Activated B cell treated with CpG ODN at 0.5 μM for 24 hours (primary cell): Measurements from ENCODE around the gene WARS2. TPM values are rescaled to one million over a fixed set of nuclear protein-coding genes. Genes with fewer than 3 reads are reported as not detected.

Experiments
- ATAC-seq: fragments of 200-7000 bp; cut with Tn5 transposase; one replicate; pipeline ENCODE4 v1.10.0; 2021; ENCODE audit warnings: low read depth, mild to moderate bottlenecking, moderate library complexity
- CTCF ChIA-PET: fragments of 350-600 bp; sonication (Branson Sonifier 250); formaldehyde crosslinking; loops from one replicate; lab custom pipeline; 2021; ENCODE audit warnings: antibody characterized with exemption; lab: Charles Lee
- POLR2A ChIA-PET: fragments of 350-600 bp; sonication (Branson Sonifier 250); formaldehyde crosslinking; loops from one replicate; lab custom pipeline; 2021; ENCODE audit warnings: antibody characterized with exemption; lab: Charles Lee
- DNase-seq: peaks from one replicate; pipeline ENCODE4 v3.0.0; 2022
- H3K27ac Mint-ChIP-seq: one replicate; pipeline ENCODE4 v1.8.0; 2020; ENCODE audit warnings: mixed read lengths
- H3K27me3 Mint-ChIP-seq: one replicate; pipeline ENCODE4 v1.8.0; 2021; ENCODE audit warnings: mixed read lengths
- H3K36me3 Mint-ChIP-seq: one replicate; pipeline ENCODE4 v1.8.0; 2021; ENCODE audit warnings: low read depth, mixed read lengths
- H3K4me1 Mint-ChIP-seq: one replicate; pipeline ENCODE4 v1.8.0; 2021; ENCODE audit warnings: mixed read lengths
- H3K4me3 Mint-ChIP-seq: one replicate; pipeline ENCODE4 v1.8.0; 2020; ENCODE audit warnings: mild to moderate bottlenecking, mixed read lengths
- H3K9me3 Mint-ChIP-seq: one replicate; pipeline ENCODE4 v1.8.0; 2020; ENCODE audit warnings: mixed read lengths
- intact Hi-C: fragments of 100-400 bp; cut with micrococcal nuclease; formaldehyde crosslinking; loops from one replicate; pipeline ENCODE4 v1.15.1; 2024
- total RNA-seq: library from RNA; stranded (reverse); gene quantifications from 2 replicates; pipeline ENCODE4 v1.2.3, GENCODE V29; 2022
- TF ChIP-seq, protein P1 (sequence below): fragments of 200-600 bp; IDR thresholded peaks from one replicate; pipeline ENCODE4 v1.8.0; 2022; ENCODE audit warnings: antibody characterized with exemption, mild to moderate bottlenecking

WARS2 gene
- total RNA-seq, 1 donor from 2014 or later: 15.1 TPM

GRCh38 chr1:119061700-119062099, 78.8 kb downstream of the WARS2 start:
- H3K4me1 Mint-ChIP-seq: no peaks in the 10 kb centered on the region
- H3K36me3 Mint-ChIP-seq: peaks cover 25% of the 10 kb centered on the region
- peaks cover 5% of the 10 kb centered on the region for H3K9me3 Mint-ChIP-seq
- ChIA-PET POLR2A (no interaction called here), CTCF (no interaction called here)
- H3K27me3 Mint-ChIP-seq: no peaks in the 10 kb centered on the region
- H3K27ac Mint-ChIP-seq: no peak overlapping the region
- H3K4me3 Mint-ChIP-seq: no peak overlapping the region
- DNase-seq: no peak
- intact Hi-C loops: no loop called here
- ATAC-seq: no peak
- TF ChIP-seq, protein P1, sequence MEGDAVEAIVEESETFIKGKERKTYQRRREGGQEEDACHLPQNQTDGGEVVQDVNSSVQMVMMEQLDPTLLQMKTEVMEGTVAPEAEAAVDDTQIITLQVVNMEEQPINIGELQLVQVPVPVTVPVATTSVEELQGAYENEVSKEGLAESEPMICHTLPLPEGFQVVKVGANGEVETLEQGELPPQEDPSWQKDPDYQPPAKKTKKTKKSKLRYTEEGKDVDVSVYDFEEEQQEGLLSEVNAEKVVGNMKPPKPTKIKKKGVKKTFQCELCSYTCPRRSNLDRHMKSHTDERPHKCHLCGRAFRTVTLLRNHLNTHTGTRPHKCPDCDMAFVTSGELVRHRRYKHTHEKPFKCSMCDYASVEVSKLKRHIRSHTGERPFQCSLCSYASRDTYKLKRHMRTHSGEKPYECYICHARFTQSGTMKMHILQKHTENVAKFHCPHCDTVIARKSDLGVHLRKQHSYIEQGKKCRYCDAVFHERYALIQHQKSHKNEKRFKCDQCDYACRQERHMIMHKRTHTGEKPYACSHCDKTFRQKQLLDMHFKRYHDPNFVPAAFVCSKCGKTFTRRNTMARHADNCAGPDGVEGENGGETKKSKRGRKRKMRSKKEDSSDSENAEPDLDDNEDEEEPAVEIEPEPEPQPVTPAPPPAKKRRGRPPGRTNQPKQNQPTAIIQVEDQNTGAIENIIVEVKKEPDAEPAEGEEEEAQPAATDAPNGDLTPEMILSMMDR: no peak

DNA sequence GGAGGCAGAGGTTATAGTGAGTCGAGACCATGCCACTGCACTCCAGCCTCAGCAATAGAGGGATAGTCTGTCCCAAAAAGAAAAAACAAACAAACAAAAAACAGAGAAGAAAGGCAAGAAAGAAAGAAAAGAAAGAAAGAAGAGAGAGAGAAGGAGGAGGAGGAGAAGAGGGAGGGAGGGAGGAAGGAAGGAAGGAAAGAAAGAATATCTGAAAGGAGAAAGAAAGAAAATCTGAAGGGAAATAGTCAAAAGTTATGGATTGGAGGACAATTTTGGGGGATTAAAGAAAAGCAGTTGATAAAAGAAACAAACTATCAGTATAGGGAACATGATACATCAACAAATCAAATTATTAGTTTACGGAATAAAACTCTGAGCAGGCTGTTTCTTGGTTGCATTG, 84.9 kb downstream of the WARS2 start:
- ChIA-PET CTCF (no interaction called here), POLR2A (no interaction called here)
- ATAC-seq: no peak
- Mint-ChIP-seq H3K27ac (no peak overlapping the region), H3K36me3 (peaks cover 10% of the 10 kb centered on the region), H3K4me1 (no peaks in the 10 kb centered on the region), H3K9me3 (no peaks in the 10 kb centered on the region), H3K4me3 (no peak overlapping the region), H3K27me3 (no peaks in the 10 kb centered on the region)
- intact Hi-C loops: no loop called here
- TF ChIP-seq, protein P1: no peak
- DNase-seq: no peak

DNA sequence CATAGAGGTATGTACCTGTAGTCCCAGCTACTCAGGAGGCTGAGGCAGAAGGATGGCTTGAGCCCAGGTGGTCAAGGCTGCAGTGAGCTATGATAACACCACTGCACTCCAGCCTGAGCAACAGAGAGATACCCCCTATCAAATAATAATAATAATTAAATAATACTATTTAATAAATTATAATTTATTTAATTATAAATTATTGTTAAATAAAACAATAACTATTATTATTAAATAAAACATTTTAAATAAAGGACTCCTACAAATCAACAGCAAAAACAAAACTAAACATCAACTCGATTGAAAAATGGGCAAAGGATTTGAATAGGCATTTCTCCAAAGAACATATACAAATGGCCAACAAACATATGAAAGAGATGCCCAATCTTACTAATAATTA, 86.5 kb downstream of the WARS2 start:
- TF ChIP-seq, protein P1: no peak
- POLR2A ChIA-PET: no interaction called here
- DNase-seq: no peak
- Mint-ChIP-seq H3K4me1 (no peaks in the 10 kb centered on the region), H3K27ac (no peak overlapping the region), H3K4me3 (no peak overlapping the region), H3K9me3 (no peaks in the 10 kb centered on the region), H3K36me3 (peaks cover 5% of the 10 kb centered on the region), H3K27me3 (no peaks in the 10 kb centered on the region)
- no peak for ATAC-seq
- intact Hi-C loops: no loop called here
- CTCF ChIA-PET: no interaction called here

GRCh38 chr1:119052267-119052666, 88.2 kb downstream of the WARS2 start:
- POLR2A ChIA-PET: no interaction called here
- no peak for DNase-seq
- no peaks in the 10 kb centered on the region for H3K4me1 Mint-ChIP-seq
- peaks cover 3% of the 10 kb centered on the region for H3K36me3 Mint-ChIP-seq
- no peaks in the 10 kb centered on the region for H3K9me3 Mint-ChIP-seq
- intact Hi-C loops: no loop called here
- TF ChIP-seq, protein P1: no peak
- no peaks in the 10 kb centered on the region for H3K27me3 Mint-ChIP-seq
- no peak overlapping the region for H3K27ac Mint-ChIP-seq
- CTCF ChIA-PET: no interaction called here
- H3K4me3 Mint-ChIP-seq: no peak overlapping the region
- no peak for ATAC-seq

DNA sequence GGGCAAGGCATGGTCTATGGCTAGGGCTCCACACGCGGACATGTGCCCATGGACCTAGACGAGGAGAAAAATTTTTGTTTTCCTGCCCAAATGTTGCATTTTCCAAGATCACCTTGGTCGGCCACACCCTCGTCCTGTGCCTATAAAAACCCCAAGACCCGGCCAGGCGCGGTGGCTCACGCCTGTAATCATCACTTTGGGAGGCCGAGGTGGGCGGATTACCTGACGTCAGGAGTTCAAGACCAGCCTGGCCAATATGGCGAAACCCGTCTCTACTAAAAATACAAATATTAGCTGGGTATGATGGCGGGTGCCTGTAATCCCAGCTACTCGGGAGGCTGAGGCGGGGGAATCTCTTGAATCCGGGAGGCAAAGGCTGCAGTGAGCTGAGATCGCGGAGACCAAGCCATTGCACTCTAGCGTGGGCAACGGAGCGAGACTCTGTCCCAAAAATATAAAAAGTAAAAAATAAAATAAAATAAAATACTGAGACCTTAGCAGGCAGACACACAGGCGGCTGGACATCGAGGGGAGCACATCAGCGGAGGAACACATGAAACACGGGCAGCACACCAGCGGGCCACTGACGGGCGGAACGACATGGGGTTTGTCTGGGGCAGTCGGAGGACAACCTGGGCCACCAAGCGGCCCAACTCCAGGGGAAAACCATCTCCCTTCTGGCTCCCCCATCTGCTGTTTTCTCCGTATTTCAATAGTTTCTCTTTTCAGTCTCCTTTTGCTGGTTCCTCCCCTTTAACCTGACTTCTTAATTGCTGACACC, 91.6 kb downstream of the WARS2 start:
- CTCF ChIA-PET: no interaction called here
- POLR2A ChIA-PET: no interaction called here
- ATAC-seq (no peak), DNase-seq (no peak)
- Mint-ChIP-seq H3K27me3 (no peaks in the 10 kb centered on the region), H3K4me1 (no peaks in the 10 kb centered on the region), H3K27ac (no peak overlapping the region), H3K9me3 (no peaks in the 10 kb centered on the region), H3K4me3 (no peak overlapping the region), H3K36me3 (peaks cover 18% of the 10 kb centered on the region)
- TF ChIP-seq, protein P1: no peak
- intact Hi-C loops: no loop called here
